ENCODE data around the gene SLC26A3. TPM values are rescaled to one million over a fixed set of nuclear protein-coding genes. Genes with fewer than 3 reads are reported as not detected.

SLC26A3 gene
- total RNA-seq, 1 experiment from 2014 or later = not detected

DNA sequence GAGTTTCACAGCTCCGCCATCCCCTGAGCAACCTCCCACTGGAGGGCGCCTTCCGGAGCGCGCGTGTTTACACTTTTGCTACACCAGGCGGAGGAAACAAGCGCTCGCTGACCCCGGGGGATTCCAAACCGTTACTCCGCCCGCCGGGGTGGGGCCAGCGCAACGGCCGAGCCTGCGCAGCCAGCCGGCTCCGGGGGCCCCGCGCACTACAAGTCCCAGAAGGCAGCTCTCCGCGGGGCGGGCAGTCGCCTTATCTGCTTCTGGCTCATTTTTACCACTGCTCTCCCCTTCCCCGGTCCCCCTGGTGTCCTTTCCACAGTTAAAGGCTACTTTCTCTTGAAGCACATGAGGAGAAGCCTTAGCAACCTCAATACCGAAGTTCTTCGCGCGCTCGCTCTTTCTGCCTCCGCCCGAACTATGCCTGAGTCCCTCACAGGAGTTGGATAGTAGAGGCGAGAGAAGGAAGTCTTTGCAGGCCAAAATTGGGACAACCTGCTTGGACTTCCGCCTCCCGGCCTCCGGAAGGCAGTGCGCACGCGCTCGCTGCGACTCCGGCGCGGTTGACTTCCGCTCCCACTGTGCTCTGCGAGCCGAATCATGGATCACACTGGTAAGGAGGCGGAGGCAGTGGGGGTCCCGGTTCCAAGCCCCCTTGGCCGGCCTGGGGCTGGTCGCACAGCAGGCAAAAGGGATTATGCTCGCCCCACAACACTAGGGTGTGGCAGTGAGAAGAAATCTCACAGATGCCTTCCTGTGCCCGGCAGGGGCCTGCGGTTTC is 59.3 kb downstream of the SLC26A3 start, which contains the start of gene CBLL1:
TSS of gene CBLL1 (plus strand) at position 576 of the 778 bp plus-strand sequence. CDS start at position 598, 22 bp downstream.
- Histone ChIP-seq H3K4me1 (ENCODE audit: insufficient read depth, low read length) (peaks cover 26% of the 10 kb centered on the region), H3K79me2 (ENCODE audit: low read length) (peaks cover 48% of the 10 kb centered on the region), H3K36me3 (ENCODE audit: low read depth, low read length) (peaks cover 1% of the 10 kb centered on the region; the same call in 1 of the 2 replicates), H3K9ac (ENCODE audit: low read length) (peak within 1 kb of the TSS; percentile 94), H3F3A (ENCODE audit: low read length, unreplicated experiment) (no peaks in the 10 kb centered on the region), H3K4me2 (ENCODE audit: low read length) (peak within 1 kb of the TSS; percentile 99), H3K9me2 (replicated peaks; ENCODE audit: low read length) (no peaks in the 10 kb centered on the region), H3K4me3 (ENCODE audit: low read length) (peak within 1 kb of the TSS; percentile 98), H3K27me3 (ENCODE audit: low read length) (no peaks in the 10 kb centered on the region), H2AFZ (ENCODE audit: low read length) (peak within 1 kb of the TSS; percentile 99), H3K9me3 (ENCODE audit: low read length) (no peaks in the 10 kb centered on the region), H3K27ac (ENCODE audit: low read length) (peak within 1 kb of the TSS; percentile 94), H4K20me1 (ENCODE audit: low read length) (peaks cover 42% of the 10 kb centered on the region)
- DNase-seq (peak; percentile 91), ATAC-seq (peak; percentile 93)
- POLR2A ChIA-PET (ENCODE audit: unreplicated experiment) = interaction anchor here (0.5 to 1.1 kb wide), 7 partner anchors 18 to 782 kb away, joined by 3 to 7 read pairs (median 4); partner anchors contain the start of genes HBP1 and PNPLA8
- TF ChIP-seq, protein P1, sequence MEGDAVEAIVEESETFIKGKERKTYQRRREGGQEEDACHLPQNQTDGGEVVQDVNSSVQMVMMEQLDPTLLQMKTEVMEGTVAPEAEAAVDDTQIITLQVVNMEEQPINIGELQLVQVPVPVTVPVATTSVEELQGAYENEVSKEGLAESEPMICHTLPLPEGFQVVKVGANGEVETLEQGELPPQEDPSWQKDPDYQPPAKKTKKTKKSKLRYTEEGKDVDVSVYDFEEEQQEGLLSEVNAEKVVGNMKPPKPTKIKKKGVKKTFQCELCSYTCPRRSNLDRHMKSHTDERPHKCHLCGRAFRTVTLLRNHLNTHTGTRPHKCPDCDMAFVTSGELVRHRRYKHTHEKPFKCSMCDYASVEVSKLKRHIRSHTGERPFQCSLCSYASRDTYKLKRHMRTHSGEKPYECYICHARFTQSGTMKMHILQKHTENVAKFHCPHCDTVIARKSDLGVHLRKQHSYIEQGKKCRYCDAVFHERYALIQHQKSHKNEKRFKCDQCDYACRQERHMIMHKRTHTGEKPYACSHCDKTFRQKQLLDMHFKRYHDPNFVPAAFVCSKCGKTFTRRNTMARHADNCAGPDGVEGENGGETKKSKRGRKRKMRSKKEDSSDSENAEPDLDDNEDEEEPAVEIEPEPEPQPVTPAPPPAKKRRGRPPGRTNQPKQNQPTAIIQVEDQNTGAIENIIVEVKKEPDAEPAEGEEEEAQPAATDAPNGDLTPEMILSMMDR (conservative IDR thresholded peaks at IDR 0.05; ENCODE audit: low read depth, low read length) = peak; percentile 76
- TF ChIP-seq EZH2phosphoT487 (IDR thresholded peaks at IDR 0.05; ENCODE audit: borderline replicate concordance, low read length) = no peak
- CTCF ChIA-PET = interaction anchor here (0.5 to 2.9 kb wide), 12 partner anchors 39 to 574 kb away, joined by 3 to 77 read pairs (median 4); no protein-coding TSS in a partner anchor
- intact Hi-C loops (cut with micrococcal nuclease) = loop anchor here (1.0 to 10.0 kb wide), 5 partner anchors 123 to 403 kb away; partner anchors contain the start of gene LAMB1
- BruUV-seq (replicated peaks) = no TSS peak

DNA sequence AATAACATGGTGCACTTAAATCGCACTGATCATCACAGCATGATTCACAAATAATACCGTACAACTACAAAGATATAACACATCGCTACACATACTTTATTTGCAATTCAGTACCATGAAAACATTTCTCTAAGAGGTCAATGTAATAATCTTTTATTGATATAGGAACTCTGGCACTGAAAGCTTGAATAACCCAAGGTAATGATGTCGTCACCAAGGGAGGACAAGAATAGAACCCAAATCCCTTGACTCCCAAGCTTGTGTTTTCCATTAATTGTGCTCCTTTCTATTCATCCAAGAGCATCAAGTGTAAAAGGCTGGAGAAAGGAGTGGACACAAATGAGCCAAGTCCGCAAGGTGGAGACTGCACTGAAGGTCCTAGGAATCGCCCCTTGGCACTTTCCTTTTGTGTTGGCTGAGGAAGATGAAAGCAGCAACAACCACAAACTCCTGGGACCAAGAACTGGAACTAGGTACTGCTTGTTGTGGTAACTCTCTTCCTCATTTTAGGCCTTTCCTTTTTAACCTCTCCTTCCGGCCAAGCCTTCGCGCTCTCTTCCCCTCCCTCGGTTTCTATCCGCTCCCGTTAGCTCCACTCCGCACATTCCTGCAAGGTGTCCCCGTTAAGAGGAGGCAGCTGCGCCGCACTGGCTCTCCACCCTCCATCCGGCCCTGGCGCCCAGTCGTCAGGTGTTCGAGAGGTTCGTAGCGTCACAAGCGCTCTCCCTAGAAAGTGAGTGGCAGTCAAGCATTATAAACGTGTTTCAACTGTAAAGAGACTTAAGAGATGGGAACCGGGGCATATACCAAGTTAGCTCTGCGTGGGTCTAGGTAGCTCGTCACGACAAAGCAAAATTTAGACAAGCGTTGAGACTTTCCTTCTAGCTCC is 60.1 kb downstream of the SLC26A3 start:
- intact Hi-C loops (cut with micrococcal nuclease) = loop anchor here (1.0 to 10.0 kb wide), 4 partner anchors 124 to 262 kb away; partner anchors contain the start of gene LAMB1
- peaks cover 26% of the 10 kb centered on the region for H3K4me1 ChIP-seq (ENCODE audit: insufficient read depth, low read length)
- ATAC-seq (peak; percentile 48), DNase-seq (no peak)
- no peaks in the 10 kb centered on the region for H3K9me2 ChIP-seq (replicated peaks; ENCODE audit: low read length)
- H3K9ac ChIP-seq (ENCODE audit: low read length) = peak overlapping the region; percentile 94
- no peaks in the 10 kb centered on the region; the same call in 1 of the 2 replicates for H3K36me3 ChIP-seq (ENCODE audit: low read depth, low read length)
- peaks cover 40% of the 10 kb centered on the region for H3K79me2 ChIP-seq (ENCODE audit: low read length)
- TF ChIP-seq, protein P1 (conservative IDR thresholded peaks at IDR 0.05; ENCODE audit: low read depth, low read length) = no peak
- TF ChIP-seq EZH2phosphoT487 (IDR thresholded peaks at IDR 0.05; ENCODE audit: borderline replicate concordance, low read length) (no peak), EZH2 (IDR thresholded peaks at IDR 0.05; ENCODE audit: low read length, unreplicated experiment) (no peak)
- BruUV-seq (replicated peaks) = TSS peak; percentile 76
- H3K27ac ChIP-seq (ENCODE audit: low read length) = peak overlapping the region; percentile 94
- peaks cover 34% of the 10 kb centered on the region for H4K20me1 ChIP-seq (ENCODE audit: low read length)
- peak overlapping the region; percentile 98 for H3K4me3 ChIP-seq (ENCODE audit: low read length)
- peak overlapping the region; percentile 99 for H3K4me2 ChIP-seq (ENCODE audit: low read length)
- POLR2A ChIA-PET (ENCODE audit: unreplicated experiment) = interaction anchor here (0.5 to 1.1 kb wide), 5 partner anchors 17 to 574 kb away, joined by 3 to 7 read pairs (median 6); partner anchors contain the start of gene HBP1
- CTCF ChIA-PET = interaction anchor here (0.5 to 2.9 kb wide), 11 partner anchors 38 to 434 kb away, joined by 3 to 77 read pairs (median 4); no protein-coding TSS in a partner anchor
- H3F3A ChIP-seq (ENCODE audit: low read length, unreplicated experiment) = no peaks in the 10 kb centered on the region
- H3K27me3 ChIP-seq (ENCODE audit: low read length) = no peaks in the 10 kb centered on the region
- H2AFZ ChIP-seq (ENCODE audit: low read length) = peak overlapping the region; percentile 99
- H3K9me3 ChIP-seq (ENCODE audit: low read length) = no peaks in the 10 kb centered on the region

Data from PC-3 (cell line).